NB4 (cell line): Measurements from ENCODE around the gene STEEP1.

Experiments used
- CTCF ChIP-seq: IDR thresholded peaks from one replicate; pipeline ENCODE4 v1.5.1; 2012; ENCODE audit warnings: low read depth, low read length
- MAX ChIP-seq: IDR thresholded peaks from 2 replicates; pipeline ENCODE4 v1.6.1; 2011; ENCODE audit warnings: low read depth, low read length
- MYC ChIP-seq: IDR thresholded peaks from 2 replicates; pipeline ENCODE4 v1.6.1; 2011; ENCODE audit warnings: low read depth, low read length
- POLR2A ChIP-seq: IDR thresholded peaks from 2 replicates; pipeline ENCODE4 v1.6.1; 2011; ENCODE audit warnings: mild to moderate bottlenecking; ENCODE audit not compliant: insufficient read length; ENCODE audit errors: extremely low read depth

- no peak for TF ChIP-seq CTCF
- peak; percentile 90 for TF ChIP-seq POLR2A
- no peak; the same call in 1 of the 2 replicates for TF ChIP-seq MYC
- no peak for TF ChIP-seq MAX
Measured at GRCh38 chrX:119574394-119575266, 9.4 kb upstream of the STEEP1 start, which contains the start of gene UBE2A.
